Measurements from ENCODE around the gene SGPL1. TPM values are rescaled to one million over a fixed set of nuclear protein-coding genes. Genes with fewer than 3 reads are reported as not detected.

The SGPL1 gene
- total RNA-seq, 1 experiment from 2014 or later, result 52.6 TPM

GRCh38 chr10:70909326-70909935 is 93.7 kb downstream of the SGPL1 start:
- Histone ChIP-seq H3K79me2 (ENCODE audit: insufficient read depth, low read length) (no peaks in the 10 kb centered on the region), H2BK15ac (ENCODE audit: low read depth, low read length) (no peak overlapping the region), H2BK5ac (ENCODE audit: insufficient read length, low read length) (no peak overlapping the region), H3K27ac (ENCODE audit: insufficient read length, low read depth, low read length) (no peak overlapping the region), H2BK12ac (ENCODE audit: insufficient read length, low read depth, low read length) (no peak overlapping the region), H3K23me2 (ENCODE audit: insufficient read length, low read depth, low read length, poor library complexity, severe bottlenecking) (no peaks in the 10 kb centered on the region), H3K4me1 (ENCODE audit: insufficient read depth, low read length) (no peaks in the 10 kb centered on the region), H2BK120ac (ENCODE audit: low read depth, low read length, poor library complexity, severe bottlenecking) (no peak overlapping the region), H3K79me1 (ENCODE audit: insufficient read depth, low read depth, low read length, poor library complexity, severe bottlenecking) (no peaks in the 10 kb centered on the region), H4K91ac (ENCODE audit: insufficient read length, low read depth, low read length) (no peak overlapping the region), H4K5ac (ENCODE audit: insufficient read length, low read depth, low read length) (no peak overlapping the region), H3K23ac (ENCODE audit: insufficient read length, low read depth, low read length) (no peak overlapping the region), H3T11ph (ENCODE audit: low read length) (no peak overlapping the region), H2BK20ac (ENCODE audit: low read depth, low read length, poor library complexity, severe bottlenecking) (no peak overlapping the region), H4K20me1 (ENCODE audit: control insufficient read depth, insufficient read depth, insufficient read length) (peaks cover 5% of the 10 kb centered on the region), H2AK5ac (ENCODE audit: insufficient read length, low read length) (no peak overlapping the region), H3K4me2 (ENCODE audit: insufficient read depth, insufficient read length, low read length) (no peak overlapping the region), H3K27me3 (ENCODE audit: insufficient read depth, low read length) (no peaks in the 10 kb centered on the region), H3K9me3 (ENCODE audit: control insufficient read depth, low read depth, low read length) (no peaks in the 10 kb centered on the region), H3K18ac (ENCODE audit: insufficient read length, low read depth, low read length) (no peak overlapping the region), H2AFZ (ENCODE audit: low read length) (no peak overlapping the region), H3K4ac (ENCODE audit: low read depth, low read length) (no peak overlapping the region), H3K56ac (ENCODE audit: insufficient read length, low read depth, low read length) (no peak overlapping the region), H3K9ac (ENCODE audit: extremely low read depth, insufficient read length, low read length) (no peak overlapping the region), H4K8ac (replicated peaks; ENCODE audit: insufficient read length, low read depth, low read length) (no peak overlapping the region), H3K14ac (ENCODE audit: insufficient read depth, low read length) (no peak overlapping the region)
- Mint-ChIP-seq H3K36me3 (ENCODE audit: insufficient read depth in 1 of 3, low read depth in 3 of 3) (no peaks in the 10 kb centered on the region), H3K4me3 (no peak overlapping the region), H3K9me3 (peaks cover 0 to 2% of the 10 kb centered on the region in 2 experiments; a peak in 1 of 5 replicates), H3K27ac (no peak overlapping the region), H3K27me3 (ENCODE audit: low read depth) (peaks cover 9% of the 10 kb centered on the region), H3K4me1 (no peaks in the 10 kb centered on the region)
- DNase-seq, result no peak
- no peak for TF ChIP-seq CTCF (conservative IDR thresholded peaks at IDR 0.05)
- 88% methylated on average over 1 of the region's 9 CpGs for WGBS (ENCODE audit: extremely low coverage, insufficient read length, low lambda C conversion rate)
